PC-3 (cell line): ENCODE measurements around the gene PIK3R5.

Experiments used
- EZH2 ChIP-seq: fragments of 300-600 bp; sonication (generic); IDR thresholded peaks from one replicate; pipeline ENCODE4 v1.6.1; 2017; ENCODE audit warnings: antibody characterized with exemption, mild to moderate bottlenecking, low read length; ENCODE audit not compliant: unreplicated experiment
- TF ChIP-seq, protein P1 (sequence below): fragments of 300-600 bp; sonication (generic); conservative IDR thresholded peaks from 2 replicates; pipeline ENCODE4 v1.5.1; 2017; ENCODE audit warnings: antibody characterized with exemption, low read depth, mild to moderate bottlenecking, low read length

DNA sequence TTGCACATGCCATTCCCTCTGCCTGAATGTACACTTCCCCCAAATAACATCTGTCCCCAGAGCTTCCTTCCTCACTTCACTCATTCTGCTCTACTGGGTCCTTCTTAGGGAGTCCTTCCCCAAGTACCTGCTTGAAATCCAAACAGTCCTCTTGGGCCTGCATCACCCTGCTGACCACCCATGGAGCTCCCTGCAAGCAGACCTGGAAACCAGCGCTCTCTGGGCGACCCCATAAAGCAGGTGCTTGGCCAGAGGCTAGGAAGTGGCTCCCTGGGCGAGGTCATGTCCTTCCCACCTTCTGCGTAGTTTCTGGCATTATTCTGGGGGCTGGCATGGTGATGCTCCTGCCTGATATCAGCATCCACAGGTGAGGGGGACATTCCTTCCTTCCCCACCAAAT lies 43.6 kb upstream of the PIK3R5 start:
- TF ChIP-seq, protein P1, sequence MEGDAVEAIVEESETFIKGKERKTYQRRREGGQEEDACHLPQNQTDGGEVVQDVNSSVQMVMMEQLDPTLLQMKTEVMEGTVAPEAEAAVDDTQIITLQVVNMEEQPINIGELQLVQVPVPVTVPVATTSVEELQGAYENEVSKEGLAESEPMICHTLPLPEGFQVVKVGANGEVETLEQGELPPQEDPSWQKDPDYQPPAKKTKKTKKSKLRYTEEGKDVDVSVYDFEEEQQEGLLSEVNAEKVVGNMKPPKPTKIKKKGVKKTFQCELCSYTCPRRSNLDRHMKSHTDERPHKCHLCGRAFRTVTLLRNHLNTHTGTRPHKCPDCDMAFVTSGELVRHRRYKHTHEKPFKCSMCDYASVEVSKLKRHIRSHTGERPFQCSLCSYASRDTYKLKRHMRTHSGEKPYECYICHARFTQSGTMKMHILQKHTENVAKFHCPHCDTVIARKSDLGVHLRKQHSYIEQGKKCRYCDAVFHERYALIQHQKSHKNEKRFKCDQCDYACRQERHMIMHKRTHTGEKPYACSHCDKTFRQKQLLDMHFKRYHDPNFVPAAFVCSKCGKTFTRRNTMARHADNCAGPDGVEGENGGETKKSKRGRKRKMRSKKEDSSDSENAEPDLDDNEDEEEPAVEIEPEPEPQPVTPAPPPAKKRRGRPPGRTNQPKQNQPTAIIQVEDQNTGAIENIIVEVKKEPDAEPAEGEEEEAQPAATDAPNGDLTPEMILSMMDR: no peak
- TF ChIP-seq EZH2: no peak
